ENCODE measurements around the gene EEF2K. TPM values are rescaled to one million over a fixed set of nuclear protein-coding genes. Genes with fewer than 3 reads are reported as not detected.
A peak's percentile ranks its signal among the peaks of the same experiment; 100 is the strongest.

The EEF2K gene
- total RNA-seq, 4 donors from 2014 or later: 10.6 to 26.9 (median 16.2) TPM

DNA sequence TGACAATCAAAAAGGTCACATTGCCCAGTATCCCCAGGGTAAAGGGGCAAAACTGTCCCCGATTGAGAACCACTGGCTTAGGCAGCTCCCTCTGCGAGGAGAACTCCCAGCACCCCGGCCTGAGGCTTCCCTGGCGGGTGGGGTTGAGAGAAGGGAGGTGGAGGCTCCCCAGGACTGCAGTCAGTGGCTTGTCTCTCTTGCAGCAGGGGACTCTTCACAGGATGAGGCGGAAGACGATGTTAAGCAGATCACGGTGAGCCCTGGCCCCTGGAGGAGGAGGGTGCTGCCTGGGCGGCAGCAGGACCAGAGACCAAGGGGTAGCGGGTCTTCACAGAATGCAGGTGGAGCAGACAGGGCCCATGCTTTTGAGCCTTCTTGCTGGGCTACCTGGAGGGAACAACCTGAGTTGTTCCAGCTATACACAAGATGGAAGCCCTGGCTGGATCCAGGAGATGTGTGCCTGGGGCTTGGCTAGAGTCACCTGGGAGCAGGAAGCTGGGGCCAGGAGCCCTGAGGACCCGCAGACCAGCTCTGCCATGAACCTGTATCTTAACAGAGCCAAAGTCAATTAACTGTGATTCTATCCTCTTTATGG lies 107.9 kb downstream of the EEF2K start:
- H3K4me3 ChIP-seq: no peak overlapping the region
- peaks cover 0 to 53% (median 11%) of the 10 kb centered on the region in 3 donors for H3K4me1 ChIP-seq
- H3K27me3 ChIP-seq: no peaks in the 10 kb centered on the region
- intact Hi-C loops (cut with DNase I): no loop called here
- H3K9me3 ChIP-seq: no peaks in the 10 kb centered on the region
- TF ChIP-seq POLR2A (IDR thresholded peaks at IDR 0.05): no peak
- TF ChIP-seq, protein P1, sequence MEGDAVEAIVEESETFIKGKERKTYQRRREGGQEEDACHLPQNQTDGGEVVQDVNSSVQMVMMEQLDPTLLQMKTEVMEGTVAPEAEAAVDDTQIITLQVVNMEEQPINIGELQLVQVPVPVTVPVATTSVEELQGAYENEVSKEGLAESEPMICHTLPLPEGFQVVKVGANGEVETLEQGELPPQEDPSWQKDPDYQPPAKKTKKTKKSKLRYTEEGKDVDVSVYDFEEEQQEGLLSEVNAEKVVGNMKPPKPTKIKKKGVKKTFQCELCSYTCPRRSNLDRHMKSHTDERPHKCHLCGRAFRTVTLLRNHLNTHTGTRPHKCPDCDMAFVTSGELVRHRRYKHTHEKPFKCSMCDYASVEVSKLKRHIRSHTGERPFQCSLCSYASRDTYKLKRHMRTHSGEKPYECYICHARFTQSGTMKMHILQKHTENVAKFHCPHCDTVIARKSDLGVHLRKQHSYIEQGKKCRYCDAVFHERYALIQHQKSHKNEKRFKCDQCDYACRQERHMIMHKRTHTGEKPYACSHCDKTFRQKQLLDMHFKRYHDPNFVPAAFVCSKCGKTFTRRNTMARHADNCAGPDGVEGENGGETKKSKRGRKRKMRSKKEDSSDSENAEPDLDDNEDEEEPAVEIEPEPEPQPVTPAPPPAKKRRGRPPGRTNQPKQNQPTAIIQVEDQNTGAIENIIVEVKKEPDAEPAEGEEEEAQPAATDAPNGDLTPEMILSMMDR (IDR thresholded peaks at IDR 0.05): no peak
- H3K36me3 ChIP-seq: peaks cover 35 to 100% (median 43%) of the 10 kb centered on the region in 3 donors
- 64 to 73% methylated on average over 3 to 4 of the region's 10 CpGs for WGBS, 2 donors
- DNase-seq: no peak
- peak overlapping the region; percentile 15 to 68 (median 54) for H3K27ac ChIP-seq

DNA sequence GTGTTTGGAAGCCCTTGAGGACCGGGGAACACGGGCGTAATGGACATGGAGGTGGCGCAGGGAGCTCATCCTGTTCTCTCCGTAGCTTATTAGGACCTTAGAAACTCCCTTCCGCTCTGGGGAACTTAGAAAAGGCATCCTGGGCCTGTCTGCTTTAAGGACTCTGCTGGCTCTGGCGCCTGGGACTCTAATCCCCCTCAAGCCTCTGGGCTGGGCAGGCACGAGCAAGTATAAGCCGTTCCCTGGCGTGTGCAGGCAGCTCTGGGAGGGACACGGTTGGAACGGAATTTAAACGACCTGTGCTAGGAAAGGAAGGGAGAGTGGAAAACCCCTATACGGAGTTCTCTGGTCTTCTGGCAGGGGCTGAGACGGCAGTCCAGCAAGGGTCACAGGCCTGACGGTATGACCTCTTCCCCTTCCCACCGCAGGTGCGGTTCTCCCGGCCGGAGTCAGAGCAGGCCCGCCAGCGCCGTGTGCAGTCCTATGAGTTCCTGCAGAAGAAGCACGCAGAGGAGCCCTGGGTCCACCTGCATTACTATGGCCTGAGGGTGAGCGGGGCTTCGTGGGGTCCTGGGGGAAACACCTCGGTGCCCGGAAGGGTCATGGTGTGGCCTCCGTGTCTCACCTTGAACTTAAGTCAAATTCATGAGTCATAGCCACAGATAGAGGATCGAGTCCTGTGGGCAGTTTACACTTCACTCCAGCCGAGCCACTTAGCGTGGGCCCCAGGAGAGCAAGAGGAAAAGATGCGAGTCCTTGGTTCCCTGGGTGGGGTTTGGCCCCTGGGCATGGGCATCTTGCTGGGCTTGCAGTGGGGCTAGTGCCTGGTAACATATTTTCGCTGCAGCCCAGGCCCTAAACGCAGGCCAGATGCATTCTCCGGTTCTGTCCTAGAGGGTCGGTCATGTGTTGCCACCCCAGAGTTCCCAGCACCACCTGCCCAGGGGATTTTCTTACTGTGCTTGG lies 108.9 kb downstream of the EEF2K start:
- intact Hi-C loops (cut with DNase I): no loop called here
- TF ChIP-seq, protein P1 (IDR thresholded peaks at IDR 0.05): no peak
- no peak for TF ChIP-seq POLR2A (IDR thresholded peaks at IDR 0.05)
- Histone ChIP-seq H3K4me1 (peaks cover 0 to 53% (median 11%) of the 10 kb centered on the region in 3 donors), H3K4me3 (peak overlapping the region in 3 of 4 donors; percentile 27 to 45 (median 31)), H3K27me3 (no peaks in the 10 kb centered on the region), H3K9me3 (no peaks in the 10 kb centered on the region), H3K36me3 (peaks cover 28 to 100% (median 44%) of the 10 kb centered on the region in 3 donors), H3K27ac (peak overlapping the region in 3 of 4 donors; percentile 48 to 68 (median 61))
- whole genome bisulfite sequencing, 2 donors: 62 to 65% methylated on average over 13 to 25 of the region's 37 CpGs
- no peak for DNase-seq

DNA sequence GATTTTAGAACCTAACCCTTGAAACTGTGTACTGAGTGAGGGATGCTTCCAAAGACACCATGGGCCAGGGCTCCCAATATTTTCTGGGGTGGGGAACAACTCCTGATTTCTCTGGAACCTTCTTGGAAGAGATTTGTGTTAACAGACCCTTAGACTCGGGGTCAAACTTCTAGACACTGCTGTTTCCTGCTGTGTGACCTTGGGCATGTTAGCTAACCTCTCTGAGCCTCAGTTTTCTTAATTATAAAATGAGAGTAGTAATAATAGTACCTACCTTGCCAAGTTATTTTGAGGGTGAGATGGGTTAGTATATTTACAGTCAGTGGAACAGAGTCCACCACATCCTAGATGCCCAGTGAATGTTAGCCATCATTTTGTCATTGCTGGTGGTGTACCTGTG lies 109.9 kb downstream of the EEF2K start:
- no peak overlapping the region for H3K27ac ChIP-seq
- TF ChIP-seq, protein P1 (IDR thresholded peaks at IDR 0.05): no peak
- TF ChIP-seq POLR2A (IDR thresholded peaks at IDR 0.05): no peak
- no peaks in the 10 kb centered on the region for H3K27me3 ChIP-seq
- DNase-seq: no peak
- intact Hi-C loops (cut with DNase I): no loop called here
- no peaks in the 10 kb centered on the region for H3K9me3 ChIP-seq
- H3K4me1 ChIP-seq: peaks cover 0 to 55% (median 11%) of the 10 kb centered on the region in 3 donors
- peaks cover 28 to 100% (median 38%) of the 10 kb centered on the region in 3 donors for H3K36me3 ChIP-seq
- no peak overlapping the region for H3K4me3 ChIP-seq
- 67 to 100% methylated on average over 1 of the region's 1 CpG for WGBS, 2 donors

DNA sequence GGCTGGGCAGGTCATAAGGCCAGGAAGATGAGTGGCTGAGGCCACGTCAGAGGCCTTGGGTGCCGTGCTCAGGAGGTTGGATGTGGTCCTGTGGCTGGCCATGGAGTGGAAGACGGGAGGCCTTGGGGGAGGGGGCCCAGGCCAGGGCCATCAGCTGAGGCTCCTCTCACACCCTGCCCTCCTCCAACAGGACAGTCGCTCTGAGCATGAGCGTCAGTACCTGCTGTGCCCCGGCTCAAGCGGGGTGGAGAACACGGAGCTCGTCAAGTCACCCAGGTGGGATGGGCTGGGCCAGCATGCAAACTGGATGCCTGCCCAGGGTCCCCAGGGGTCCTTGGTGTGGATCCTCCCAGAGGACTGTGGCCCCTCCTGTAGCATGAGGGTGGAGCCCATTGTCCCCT lies 110.3 kb downstream of the EEF2K start:
- WGBS, 2 donors: 80 to 87% methylated on average over 2 to 3 of the region's 9 CpGs
- H3K27ac ChIP-seq: no peak overlapping the region
- peaks cover 0 to 59% (median 11%) of the 10 kb centered on the region in 3 donors for H3K4me1 ChIP-seq
- H3K36me3 ChIP-seq: peaks cover 28 to 100% (median 38%) of the 10 kb centered on the region in 3 donors
- no peaks in the 10 kb centered on the region for H3K27me3 ChIP-seq
- H3K4me3 ChIP-seq: no peak overlapping the region
- TF ChIP-seq, protein P1 (IDR thresholded peaks at IDR 0.05): no peak
- TF ChIP-seq POLR2A (IDR thresholded peaks at IDR 0.05): no peak
- intact Hi-C loops (cut with DNase I): no loop called here
- DNase-seq: no peak
- H3K9me3 ChIP-seq: no peaks in the 10 kb centered on the region
